Mammary epithelial cell (primary cell): Measurements from ENCODE around the gene GBX1.

Source experiments
- CTCF ChIP-seq, 2 donors: IDR thresholded peaks in 1 of 2; conservative IDR thresholded peaks in 1 of 2; 2 replicates each; pipeline ENCODE4 v1.5.1; 2011 to 2012; ENCODE audit warnings: inconsistent platforms in 2 of 2, low read length in 2 of 2, mild to moderate bottlenecking in 2 of 2, control low read depth in 1 of 2, low read depth in 1 of 2; ENCODE audit not compliant: insufficient read depth in 1 of 2; ENCODE audit errors: extremely low read depth in 1 of 2
- EZH2 ChIP-seq: IDR thresholded peaks from 2 replicates; pipeline ENCODE4 v1.6.1; 2012; ENCODE audit warnings: low read length, inconsistent platforms, borderline replicate concordance

DNA sequence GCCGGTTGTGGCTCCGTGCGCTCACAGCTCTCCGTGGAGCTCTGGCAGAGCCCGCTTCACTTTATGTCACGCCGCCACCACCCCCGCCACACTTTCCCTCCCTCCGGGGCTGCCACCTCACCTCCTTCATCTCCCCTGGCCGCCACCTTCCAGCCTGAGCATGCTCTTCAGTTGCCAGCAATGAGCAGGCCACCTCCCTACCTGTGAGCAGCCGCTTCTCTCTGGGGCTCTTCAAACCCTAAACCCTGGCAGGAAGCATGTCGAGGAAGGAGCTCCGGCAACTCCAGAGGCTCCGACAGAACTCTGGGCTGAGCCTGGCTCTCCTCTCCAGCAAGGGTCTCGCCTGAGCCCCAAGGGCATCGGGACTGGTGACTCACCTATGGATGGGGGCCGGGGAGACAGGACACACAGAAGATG, 36.7 kb downstream of the GBX1 start:
- TF ChIP-seq CTCF (conservative IDR thresholded peaks at IDR 0.05 in 1 of 2, IDR thresholded peaks at IDR 0.05 in 1 of 2; ENCODE audit: extremely low read depth in 1 of 2, insufficient read depth in 1 of 2, low read depth in 1 of 2, low read length in 2 of 2) (no peak), EZH2 (no peak)
